Neural crest cell (in vitro differentiated cells): ENCODE results near the gene ATP6V0D1. TPM values are rescaled to one million over a fixed set of nuclear protein-coding genes. Genes with fewer than 3 reads are reported as not detected.

Experiments used
- DNase-seq: peaks from one replicate; pipeline ENCODE4 v3.0.0; 2021; ENCODE audit warnings: low read depth, mixed read lengths, low spot score
- H3K27ac Mint-ChIP-seq: one replicate; pipeline ENCODE4 v1.8.0; 2021; ENCODE audit warnings: mild to moderate bottlenecking, mixed read lengths; ENCODE audit not compliant: unreplicated experiment
- H3K27me3 Mint-ChIP-seq: 2 replicates; pipeline ENCODE4 v1.8.0; 2021; ENCODE audit warnings: low read depth, mild to moderate bottlenecking, mixed read lengths
- H3K36me3 Mint-ChIP-seq: 2 replicates; pipeline ENCODE4 v1.8.0; 2021; ENCODE audit warnings: low read depth, mild to moderate bottlenecking, mixed read lengths
- H3K4me1 Mint-ChIP-seq: 2 replicates; pipeline ENCODE4 v1.8.0; 2021; ENCODE audit warnings: mixed read lengths
- H3K4me3 Mint-ChIP-seq: one replicate; pipeline ENCODE4 v1.8.0; 2021; ENCODE audit warnings: mild to moderate bottlenecking, mixed read lengths
- H3K9me3 Mint-ChIP-seq: 2 replicates; pipeline ENCODE4 v1.8.0; 2021; ENCODE audit warnings: mixed read lengths
- CTCF ChIP-seq: fragments of 200-600 bp; sonication (generic); conservative IDR thresholded peaks from 2 replicates; pipeline ENCODE4 v1.5.0; 2021; ENCODE audit warnings: antibody characterized with exemption, mild to moderate bottlenecking
- total RNA-seq: library from RNA; stranded (reverse); gene quantifications from 2 replicates; pipeline ENCODE4 v1.2.1, GENCODE V29; 2021

The ATP6V0D1 gene
- total RNA-seq, 1 donor from 2014 or later: 54.7 TPM

DNA sequence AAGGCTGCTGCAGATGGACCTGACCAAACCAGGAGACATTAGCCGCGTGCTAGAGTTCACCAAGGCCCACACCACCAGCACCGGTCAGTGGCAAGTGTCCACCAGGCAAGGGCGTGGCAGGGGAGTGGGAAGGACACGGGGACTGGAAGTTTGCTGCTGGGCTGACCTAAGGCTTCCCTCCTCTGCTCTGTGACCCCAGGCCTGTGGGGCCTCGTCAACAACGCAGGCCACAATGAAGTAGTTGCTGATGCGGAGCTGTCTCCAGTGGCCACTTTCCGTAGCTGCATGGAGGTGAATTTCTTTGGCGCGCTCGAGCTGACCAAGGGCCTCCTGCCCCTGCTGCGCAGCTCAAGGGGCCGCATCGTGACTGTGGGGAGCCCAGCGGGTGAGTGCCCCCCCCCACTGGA, 45.2 kb downstream of the ATP6V0D1 start:
- Mint-ChIP-seq H3K27me3 (peaks cover 19% of the 10 kb centered on the region), H3K9me3 (no peaks in the 10 kb centered on the region), H3K4me3 (no peak overlapping the region), H3K27ac (no peak overlapping the region), H3K36me3 (no peaks in the 10 kb centered on the region), H3K4me1 (peaks cover 18% of the 10 kb centered on the region)
- no peak for DNase-seq
- no peak for TF ChIP-seq CTCF

GRCh38 chr16:67433131-67433719, 47.7 kb downstream of the ATP6V0D1 start:
- Mint-ChIP-seq H3K4me3 (no peak overlapping the region), H3K36me3 (no peaks in the 10 kb centered on the region), H3K9me3 (no peaks in the 10 kb centered on the region), H3K27me3 (peaks cover 42% of the 10 kb centered on the region), H3K27ac (no peak overlapping the region), H3K4me1 (peaks cover 18% of the 10 kb centered on the region)
- no peak for TF ChIP-seq CTCF
- DNase-seq: no peak

- DNase-seq: no peak
- no peak for TF ChIP-seq CTCF
- peaks cover 49% of the 10 kb centered on the region for H3K27me3 Mint-ChIP-seq
- H3K36me3 Mint-ChIP-seq: no peaks in the 10 kb centered on the region
- H3K9me3 Mint-ChIP-seq: no peaks in the 10 kb centered on the region
- peak overlapping the region; percentile 67 for H3K27ac Mint-ChIP-seq
- H3K4me3 Mint-ChIP-seq: peak overlapping the region; percentile 78
- peaks cover 18% of the 10 kb centered on the region for H3K4me1 Mint-ChIP-seq
Observed at GRCh38 chr16:67432506-67432890, 48.5 kb downstream of the ATP6V0D1 start.

GRCh38 chr16:67431775-67432505, 49.0 kb downstream of the ATP6V0D1 start:
- Mint-ChIP-seq H3K27me3 (peaks cover 53% of the 10 kb centered on the region), H3K4me1 (peaks cover 18% of the 10 kb centered on the region), H3K9me3 (no peaks in the 10 kb centered on the region), H3K4me3 (peak overlapping the region; percentile 78), H3K27ac (peak overlapping the region; percentile 67), H3K36me3 (no peaks in the 10 kb centered on the region)
- no peak for TF ChIP-seq CTCF
- no peak for DNase-seq

GRCh38 chr16:67430977-67431774, 49.8 kb downstream of the ATP6V0D1 start, which contains the start of gene HSD11B2:
TSS of gene HSD11B2 (plus strand) at chr16:67431121. CDS start at chr16:67431249, 128 bp downstream.
- Mint-ChIP-seq H3K4me1 (peaks cover 18% of the 10 kb centered on the region), H3K9me3 (no peaks in the 10 kb centered on the region), H3K27me3 (peaks cover 58% of the 10 kb centered on the region), H3K27ac (no peak within 1 kb of the TSS), H3K36me3 (no peaks in the 10 kb centered on the region), H3K4me3 (peak within 1 kb of the TSS; percentile 80)
- TF ChIP-seq CTCF: no peak
- DNase-seq: peak; percentile 41
